Ovary (tissue), 9 donors: Measurements from ENCODE around the gene ARHGEF4. TPM values are rescaled to one million over a fixed set of nuclear protein-coding genes. Genes with fewer than 3 reads are reported as not detected.

Experiments
- DNase-seq, 5 donors: peaks; one replicate each; pipeline ENCODE4 v3.0.0-alpha.2; 2019 to 2020
- H3K27ac ChIP-seq, 2 donors: fragments of 200-600 bp; one replicate each; pipeline versions ENCODE4 v1.5.1 to v1.8.0; 2019 to 2022
- H3K27me3 ChIP-seq: fragments of 200-600 bp; one replicate; pipeline ENCODE4 v1.8.0; 2022
- H3K36me3 ChIP-seq: fragments of 200-600 bp; sonication (generic); one replicate; pipeline ENCODE4 v1.5.1; 2019
- H3K4me1 ChIP-seq: one replicate; pipeline ENCODE4 v1.8.1; 2013; ENCODE audit warnings: mild to moderate bottlenecking, moderate library complexity; ENCODE audit not compliant: insufficient read depth
- H3K4me3 ChIP-seq: fragments of 200-600 bp; sonication (generic); one replicate; pipeline ENCODE4 v1.5.1; 2017
- H3K9me3 ChIP-seq, 2 donors: fragments of 200-600 bp in 1 of 2; sonication (generic) in 1 of 2; one replicate each; pipeline versions ENCODE4 v1.5.1 to v1.8.1; 2013 to 2019; ENCODE audit warnings: mild to moderate bottlenecking in 1 of 2, moderate library complexity in 1 of 2
- CTCF ChIP-seq, 3 donors: fragments of 450-650 bp in 2 of 3; fragments of 200-600 bp in 1 of 3; IDR thresholded peaks; one replicate each; pipeline versions ENCODE4 v1.5.1 to v1.8.0; 2016 to 2022; ENCODE audit warnings: antibody characterized with exemption in 3 of 3, mild to moderate bottlenecking in 1 of 3
- EP300 ChIP-seq: sonication (generic); formaldehyde crosslinking; IDR thresholded peaks from one replicate; pipeline ENCODE4 v1.6.1; 2017; ENCODE audit warnings: antibody characterized with exemption
- POLR2A ChIP-seq: fragments of 450-650 bp; IDR thresholded peaks from one replicate; pipeline ENCODE4 v1.6.1; 2017; ENCODE audit warnings: antibody characterized with exemption, mild to moderate bottlenecking, moderate library complexity
- WGBS, 3 donors: extraction: QIAGEN DNeasy Blood & Tissue Kit in 1 of 3; methylation state at CpG; one replicate each; pipeline versions ENCODE4 v1.1.5 to v1.1.7; 2013 to 2017; 5-methylcytosine and 5-hydroxymethylcytosine counted together
- intact Hi-C, 4 donors: fragments of 100-400 bp; cut with DNase I; formaldehyde crosslinking; loops; one replicate each; pipeline versions ENCODE4 v1.11.0 to v1.15.1; 2022 to 2023
- polyA plus RNA-seq, 2 donors: library from polyadenylated mRNA; stranded (reverse); fragments of 200-250 nt in 1 of 2; fragments of 350-450 nt in 1 of 2; fragmentation: Illumina TruSeq in 1 of 2; extraction: RNeasy Lipid Tissue Mini Kit (QIAGEN cat#74804) in 1 of 2; gene quantifications; one replicate each; pipeline ENCODE4 v1.2.3, GENCODE V29; 2013 to 2014
- total RNA-seq, 7 donors: library from RNA; depleted of rRNA in 2 of 7; stranded (reverse); fragments of >200 nt in 2 of 7; fragmentation: NEBNext Ultra II Directional in 3 of 7; extraction: Animal tissue kit (Norgen Biotek cat#: 25700) in 3 of 7; gene quantifications; one replicate each; pipeline versions ENCODE4 v1.1.0 to v1.2.4, GENCODE V29; 2016 to 2023
- donor health status: DM: no; HTN: no; CAD: no; lungs with moderate emphysema.
- donor health status: DM: no; HTN: no; CAD: no.
- donor health status: Bipolar disorder and iron deficiency.
- donor health status: DM: yes; HTN: yes; CAD: no.
- donor health status: DM: no; HTN: no; CAD: no.
- donor health status: DM: yes; HTN: yes; CAD: no.

ARHGEF4 gene
- total and polyA plus RNA-seq, 9 donors: 8.6 to 27.4 (median 18.0) TPM

GRCh38 chr2:131040661-131041401 is 204.1 kb downstream of the ARHGEF4 start:
- H3K27me3 ChIP-seq: no peaks in the 10 kb centered on the region
- WGBS, 3 donors: 73 to 78% (median 76%) methylated on average over 23 of the region's 23 CpGs
- H3K36me3 ChIP-seq: no peaks in the 10 kb centered on the region
- H3K9me3 ChIP-seq: no peaks in the 10 kb centered on the region
- TF ChIP-seq CTCF (IDR thresholded peaks at IDR 0.05) (no peak), EP300 (no peak), POLR2A (no peak)
- no peak overlapping the region for H3K4me3 ChIP-seq
- intact Hi-C loops: no loop called here
- no peak for DNase-seq
- H3K27ac ChIP-seq: no peak overlapping the region
- H3K4me1 ChIP-seq: no peaks in the 10 kb centered on the region

GRCh38 chr2:131041402-131042147 is 204.9 kb downstream of the ARHGEF4 start:
- no peak for DNase-seq
- no peak overlapping the region for H3K27ac ChIP-seq

GRCh38 chr2:131042148-131042775 is 205.5 kb downstream of the ARHGEF4 start:
- DNase-seq: no peak
- Histone ChIP-seq H3K27ac (no peak overlapping the region), H3K4me1 (no peaks in the 10 kb centered on the region), H3K4me3 (no peak overlapping the region), H3K36me3 (no peaks in the 10 kb centered on the region), H3K27me3 (no peaks in the 10 kb centered on the region), H3K9me3 (no peaks in the 10 kb centered on the region)
- intact Hi-C loops: no loop called here
- WGBS, 3 donors: 88 to 94% (median 94%) methylated on average over 7 of the region's 7 CpGs
- TF ChIP-seq CTCF (IDR thresholded peaks at IDR 0.05) (no peak), POLR2A (no peak), EP300 (no peak)

More at GRCh38 chr2:131041402-131042147, 204.9 kb downstream of the ARHGEF4 start:
- no peak for TF ChIP-seq EP300
- intact Hi-C loops: no loop called here
- H3K36me3 ChIP-seq: no peaks in the 10 kb centered on the region
- H3K4me3 ChIP-seq: no peak overlapping the region
- H3K27me3 ChIP-seq: no peaks in the 10 kb centered on the region
- no peaks in the 10 kb centered on the region for H3K4me1 ChIP-seq
- 85 to 92% (median 91%) methylated on average over 14 of the region's 14 CpGs for WGBS, 3 donors
- H3K9me3 ChIP-seq: no peaks in the 10 kb centered on the region

- Histone ChIP-seq H3K9me3 (no peaks in the 10 kb centered on the region), H3K27ac (no peak overlapping the region), H3K36me3 (no peaks in the 10 kb centered on the region), H3K27me3 (no peaks in the 10 kb centered on the region), H3K4me3 (no peak overlapping the region), H3K4me1 (no peaks in the 10 kb centered on the region)
- no peak for DNase-seq
- intact Hi-C loops: no loop called here
- TF ChIP-seq EP300: no peak
- TF ChIP-seq CTCF (IDR thresholded peaks at IDR 0.05): no peak
- no peak for TF ChIP-seq POLR2A
- WGBS, 3 donors: 80 to 81% (median 81%) methylated on average over 18 of the region's 18 CpGs
Observed at GRCh38 chr2:131043199-131044074, 206.7 kb downstream of the ARHGEF4 start.
